ENCODE measurements around the gene SEMA4B.

DNA sequence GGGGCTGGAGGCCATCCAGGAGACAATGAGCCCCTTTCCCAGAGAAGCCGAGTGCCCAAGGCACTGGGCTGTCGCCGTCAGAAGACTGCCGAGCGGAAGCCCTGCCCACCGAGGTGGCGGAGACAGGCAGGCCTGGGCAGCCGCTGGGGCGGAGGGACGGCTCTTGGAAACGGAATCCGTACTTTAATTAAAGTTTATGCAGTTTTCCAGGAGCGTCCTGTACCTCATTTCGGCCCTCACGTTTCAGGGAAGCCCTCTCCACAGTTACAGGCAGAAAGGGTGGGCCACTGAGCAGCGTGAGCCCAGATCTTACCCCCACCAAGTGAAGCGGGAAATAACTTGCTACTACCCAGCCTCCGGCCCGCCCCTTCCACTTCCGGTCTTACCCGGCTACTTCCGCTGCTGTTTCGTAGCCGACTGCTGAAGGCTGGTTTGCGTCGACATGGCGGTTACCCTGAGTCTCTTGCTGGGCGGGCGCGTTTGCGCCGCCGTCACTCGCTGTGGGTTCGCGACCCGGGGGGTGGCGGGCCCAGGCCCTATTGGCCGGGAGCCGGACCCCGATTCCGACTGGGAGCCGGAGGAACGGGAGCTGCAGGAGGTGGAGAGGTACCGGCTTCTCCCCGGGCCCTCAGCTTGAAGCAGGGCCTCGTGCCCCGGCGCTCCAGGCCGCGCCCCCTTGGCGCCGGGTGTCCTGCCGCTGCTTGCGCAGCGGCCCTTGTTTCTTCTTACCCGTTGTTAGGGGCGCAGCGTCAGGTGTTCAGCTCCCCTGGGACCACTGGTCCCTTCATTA, 64.3 kb downstream of the SEMA4B start, which contains the start of gene NGRN:
- TF ChIP-seq EZH2 (IDR thresholded peaks at IDR 0.05; ENCODE audit: insufficient read depth, poor library complexity, severe bottlenecking) (no peak), EZH2phosphoT487 (IDR thresholded peaks at IDR 0.05; ENCODE audit: insufficient read depth, low read depth) (no peak)

Data from GM23248 (cell line).